GM18502 (cell line): ENCODE data around the gene IRAK2.

Experiments
- ATAC-seq: cut with Tn5 transposase; IDR thresholded peaks from one replicate; pipeline ENCODE4 v1.9.1; 2021; ENCODE audit warnings: mild to moderate bottlenecking; ENCODE audit not compliant: unreplicated experiment, poor library complexity

Gene IRAK2

DNA sequence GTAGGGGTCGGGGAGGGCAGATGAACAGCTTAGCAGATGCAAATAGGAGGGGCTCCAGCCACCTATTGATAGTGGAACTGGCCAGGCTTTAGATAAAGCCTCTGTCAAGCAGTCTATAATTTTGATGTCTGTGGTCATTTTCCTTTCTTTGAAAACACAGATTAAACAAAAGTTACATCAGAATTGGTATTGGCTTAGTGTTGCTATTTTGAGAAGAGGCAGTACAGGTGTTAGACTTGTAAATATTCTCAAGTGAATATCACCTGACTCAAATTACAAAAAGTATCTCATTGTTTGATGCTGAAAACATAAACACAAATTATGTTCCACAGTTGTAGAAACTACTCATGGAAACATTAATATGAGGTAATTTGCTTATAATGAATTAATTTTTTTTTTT, 109.9 kb downstream of the IRAK2 start:
- no peak for ATAC-seq

GRCh38 chr3:10277115-10277625, 112.5 kb downstream of the IRAK2 start:
- no peak for ATAC-seq

DNA sequence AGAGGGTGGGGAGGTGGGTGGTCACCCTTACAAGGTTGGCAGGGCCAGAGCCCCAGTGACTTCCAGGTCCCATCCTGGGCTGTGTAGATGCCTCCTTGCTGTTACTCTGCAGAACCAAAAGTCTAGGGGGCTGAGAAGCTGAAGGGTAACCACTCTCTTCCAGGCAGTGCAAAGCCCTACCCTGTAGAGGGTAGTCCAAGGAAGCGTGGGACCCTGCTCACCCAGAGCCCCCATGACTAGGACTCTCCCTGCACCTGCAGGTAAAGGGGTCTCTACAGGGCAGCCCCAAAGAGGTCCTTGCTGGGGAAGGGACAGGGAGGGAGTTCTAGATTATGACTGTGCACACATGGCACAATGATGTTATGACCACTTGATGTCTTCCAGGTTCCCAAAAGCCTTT, 113.8 kb downstream of the IRAK2 start:
- no peak for ATAC-seq

DNA sequence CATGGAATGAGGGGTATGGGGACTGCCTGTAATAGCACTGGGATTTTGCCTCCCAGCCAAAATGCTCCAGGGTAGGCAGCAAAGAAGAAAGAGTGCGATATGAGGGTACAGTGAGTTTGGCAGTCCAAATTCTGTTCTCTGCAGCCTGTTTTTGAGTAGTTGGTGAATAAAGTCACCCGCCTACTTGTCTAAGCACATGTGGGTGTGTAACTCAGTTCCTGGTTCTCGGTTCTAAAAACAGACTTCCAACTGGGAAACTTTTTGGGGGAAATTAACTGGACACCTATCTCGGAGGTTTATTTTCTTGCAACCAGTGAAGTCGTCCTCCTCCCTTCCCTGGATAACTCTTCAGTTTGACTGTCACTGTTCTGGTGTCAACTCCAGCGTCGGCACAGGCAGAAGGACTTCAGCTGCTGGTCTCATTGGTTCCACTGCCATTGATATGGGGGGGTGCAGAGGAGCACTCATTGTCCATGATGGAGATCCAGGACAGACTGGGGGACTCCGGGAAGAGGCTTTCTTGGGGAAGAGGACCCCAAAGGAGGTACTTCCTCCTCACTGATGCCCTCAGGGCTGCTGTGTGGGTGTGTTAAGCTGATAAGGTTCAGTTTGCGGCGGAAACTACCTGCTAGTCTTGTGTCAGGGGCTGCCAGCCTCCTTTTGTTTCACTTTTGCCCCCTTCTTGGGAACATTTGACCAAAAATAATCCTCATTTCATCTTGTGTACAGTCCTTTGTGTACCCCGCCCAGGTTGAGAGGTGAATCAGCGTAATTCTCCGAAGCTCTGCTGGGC, 114.9 kb downstream of the IRAK2 start:
- no peak for ATAC-seq

- ATAC-seq = no peak
These were observed 115.4 kb downstream of the IRAK2 start for GRCh38 chr3:10280177-10280529.

DNA sequence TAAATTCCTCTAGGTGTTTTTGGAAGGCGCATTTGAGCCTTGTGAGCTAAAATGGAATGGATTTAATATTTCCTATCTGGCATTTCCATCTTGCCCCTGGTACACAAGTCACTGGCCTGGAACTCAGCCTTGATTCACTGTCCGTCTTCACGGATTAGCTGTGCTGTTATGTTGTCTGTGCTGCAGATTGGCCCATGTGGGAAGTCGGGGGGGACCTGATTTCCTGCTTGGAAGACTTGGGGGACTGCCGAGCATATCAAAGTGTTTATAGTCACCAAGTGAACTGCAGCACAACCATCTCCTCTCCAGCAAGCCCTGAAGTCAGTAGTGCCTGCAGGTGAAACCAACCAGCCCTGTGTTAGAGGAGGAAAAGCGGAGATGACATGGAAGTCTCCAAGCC, 115.9 kb downstream of the IRAK2 start:
- ATAC-seq = no peak

GRCh38 chr3:10281951-10282350, 117.2 kb downstream of the IRAK2 start:
- no peak for ATAC-seq

DNA sequence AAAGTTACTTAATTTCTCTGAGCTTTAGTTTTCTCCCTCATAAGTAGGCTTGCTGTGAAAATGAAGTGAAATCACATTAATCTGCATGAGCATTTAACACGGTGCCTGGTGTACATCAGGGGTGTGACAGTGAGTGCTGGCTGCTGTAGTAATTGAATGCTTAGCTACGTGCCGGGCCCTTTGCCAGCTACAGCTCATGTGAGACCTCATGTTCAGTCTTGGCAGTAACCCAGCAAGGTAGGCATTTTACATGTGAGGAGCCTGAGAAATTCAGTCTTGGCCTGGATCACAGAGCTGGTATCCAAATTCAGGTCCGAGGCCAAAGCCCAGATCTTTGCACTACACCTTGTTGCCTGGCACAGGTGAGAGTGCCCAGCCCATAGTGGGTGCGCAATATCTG, 118.9 kb downstream of the IRAK2 start:
- no peak for ATAC-seq

GRCh38 chr3:10284496-10284895, 119.8 kb downstream of the IRAK2 start:
- ATAC-seq = no peak

GRCh38 chr3:10285272-10286132, 120.8 kb downstream of the IRAK2 start:
- ATAC-seq = no peak

DNA sequence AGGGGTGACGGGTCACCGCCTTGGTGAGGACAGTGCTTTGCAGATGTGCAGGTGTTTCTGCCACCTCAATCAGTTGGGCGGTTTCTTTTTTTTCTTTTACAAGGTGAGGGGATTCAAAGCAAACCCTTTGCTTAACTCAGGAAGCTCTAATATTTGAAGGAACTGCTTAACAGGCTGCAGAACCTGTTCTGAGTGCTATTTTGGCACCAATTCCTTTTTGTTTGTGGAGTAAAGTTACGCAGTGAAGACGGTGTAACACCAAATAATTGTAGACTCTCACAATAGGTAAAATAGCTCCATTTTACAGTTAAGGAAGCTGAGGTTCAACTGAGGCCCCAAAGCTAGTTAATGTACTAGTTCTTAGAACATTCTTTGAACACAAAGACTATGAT, 121.4 kb downstream of the IRAK2 start:
- ATAC-seq = no peak

- no peak for ATAC-seq
These were observed 122.0 kb downstream of the IRAK2 start for GRCh38 chr3:10286596-10287295.

GRCh38 chr3:10287936-10288574, 123.3 kb downstream of the IRAK2 start:
- ATAC-seq = no peak

GRCh38 chr3:10288575-10288960, 123.8 kb downstream of the IRAK2 start:
- no peak for ATAC-seq

DNA sequence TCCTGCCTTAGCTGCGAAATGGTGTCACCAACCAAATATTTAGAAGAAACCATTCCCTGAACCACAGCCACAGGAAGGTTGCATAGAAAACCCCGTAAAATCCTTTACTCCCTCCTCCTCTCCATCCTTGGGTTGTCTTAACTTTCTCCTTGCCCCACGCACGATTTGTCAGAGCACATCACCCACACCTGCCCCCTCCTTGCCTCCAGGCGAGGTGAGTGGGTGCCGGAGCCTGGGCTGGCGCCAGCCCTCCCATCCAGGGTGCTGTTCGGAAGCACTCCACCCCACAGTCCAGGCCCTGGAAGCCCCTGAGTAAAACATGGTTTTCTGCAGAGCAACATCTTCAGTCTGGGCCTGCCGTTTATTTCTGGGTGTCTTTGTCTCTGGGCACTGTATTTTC, 124.4 kb downstream of the IRAK2 start:
- no peak for ATAC-seq

DNA sequence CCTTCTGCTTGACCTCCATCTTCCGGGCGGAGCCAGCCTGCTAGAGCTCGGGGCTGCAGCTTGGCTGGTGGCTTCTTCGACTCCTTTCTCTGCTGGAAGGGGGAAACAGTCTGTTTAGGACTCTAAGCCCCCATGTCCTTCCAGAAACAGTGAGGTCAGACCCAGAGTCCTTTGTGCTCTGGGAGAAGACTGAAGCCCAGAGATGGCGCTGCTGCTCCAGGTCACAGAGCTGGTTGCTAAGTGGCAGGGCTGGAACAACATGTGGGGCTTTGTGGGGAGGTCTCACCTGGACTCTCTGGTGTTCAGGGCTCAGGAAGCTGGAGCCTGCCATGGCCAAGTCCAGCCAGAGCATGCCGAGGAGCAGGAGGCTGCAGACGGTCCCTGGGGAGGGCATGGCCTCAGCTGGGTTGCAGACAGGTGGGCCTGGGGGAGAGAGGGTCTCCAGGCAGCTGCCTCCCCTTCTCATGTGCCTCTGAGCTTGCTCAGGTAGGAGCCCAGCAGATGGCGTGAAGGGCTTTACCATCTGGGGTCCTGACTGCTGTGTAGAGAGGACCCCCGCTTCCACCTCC, 125.2 kb downstream of the IRAK2 start:
- no peak for ATAC-seq

- no peak for ATAC-seq
These were observed 125.9 kb downstream of the IRAK2 start for GRCh38 chr3:10290481-10291176.

DNA sequence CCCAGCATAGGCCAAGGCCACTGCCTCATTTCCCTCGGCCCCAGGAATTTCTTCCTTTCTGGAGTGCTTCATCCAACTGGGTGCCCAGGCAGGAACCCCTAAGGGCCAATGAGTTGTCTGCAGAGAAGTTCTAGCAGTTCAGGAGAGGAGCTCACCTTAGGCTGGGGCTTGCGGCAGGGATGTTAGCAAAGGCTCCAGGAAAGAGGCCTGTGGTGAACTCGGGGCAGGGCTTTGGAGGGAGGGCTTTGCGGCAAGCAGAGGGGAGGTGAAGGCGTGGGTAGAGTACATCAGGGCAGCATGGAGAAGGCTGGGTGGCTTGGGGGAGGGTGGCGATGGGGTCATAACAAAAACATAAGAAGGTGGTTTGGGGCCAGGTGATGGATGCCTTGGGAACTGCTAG, 126.9 kb downstream of the IRAK2 start:
- no peak for ATAC-seq
